ENCODE data around the gene CREB1. TPM values are rescaled to one million over a fixed set of nuclear protein-coding genes. Genes with fewer than 3 reads are reported as not detected.
"Not testable (repeated sequence)": the region's sequence is repeated elsewhere in the genome, so short reads cannot be mapped to it uniquely, and the experiment has no call there.

CREB1 gene
- polyA plus RNA-seq, 1 donor from 2014 or later = 84.5 TPM

DNA sequence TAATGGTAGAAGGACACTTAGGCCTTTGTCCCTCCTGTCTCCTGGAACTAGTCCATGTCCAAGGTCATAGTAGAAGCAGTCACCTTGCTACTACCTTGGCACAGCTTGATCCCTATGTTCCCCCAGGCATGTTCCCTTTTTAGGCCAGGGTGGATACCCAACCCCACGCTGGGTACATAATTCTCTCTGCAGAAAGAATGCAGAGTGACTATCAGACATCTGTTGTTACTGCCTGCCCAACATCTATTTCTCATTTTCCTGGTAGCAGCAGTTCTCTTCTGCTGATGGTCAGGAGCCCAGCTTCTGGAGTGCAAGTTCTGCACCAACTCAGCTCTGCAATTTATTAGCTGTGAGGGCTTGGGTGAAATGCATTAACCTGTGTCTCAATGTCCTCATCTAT, 99.8 kb downstream of the CREB1 start:
- Mint-ChIP-seq H3K4me1 (peaks cover 9 to 13% (median 10%) of the 10 kb centered on the region in 3 donors), H3K27ac (peak overlapping the region; percentile 16 to 83 (median 44)), H3K36me3 (no peaks in the 10 kb centered on the region), H3K9me3 (no peaks in the 10 kb centered on the region), H3K4me3 (peak overlapping the region in 1 of 4 donors; percentile 58), H3K27me3 (no peaks in the 10 kb centered on the region)

DNA sequence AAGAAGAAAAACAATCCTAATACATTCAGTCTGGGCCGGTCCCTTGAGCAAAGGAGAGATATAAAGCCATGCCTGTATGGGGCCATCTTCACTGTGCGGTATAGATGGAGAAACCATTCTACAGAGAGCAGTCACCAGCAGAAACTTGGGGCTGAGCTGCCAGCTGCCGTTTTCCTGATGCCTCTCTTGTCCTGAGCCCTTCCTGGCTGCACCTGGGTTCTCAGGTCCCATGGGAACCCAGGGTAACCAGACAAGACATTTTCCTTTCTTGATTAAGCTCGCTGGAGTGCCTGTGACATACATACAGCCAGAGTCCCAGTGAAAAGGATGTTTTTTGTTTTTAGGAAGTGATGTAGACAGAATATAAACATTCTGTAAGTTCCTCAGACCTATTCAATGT, 100.7 kb downstream of the CREB1 start:
- peak overlapping the region in 2 of 3 donors; percentile 46 for H3K27ac Mint-ChIP-seq
- no peaks in the 10 kb centered on the region for H3K27me3 Mint-ChIP-seq
- H3K4me3 Mint-ChIP-seq = no peak overlapping the region
- H3K36me3 Mint-ChIP-seq = no peaks in the 10 kb centered on the region
- H3K9me3 Mint-ChIP-seq = no peaks in the 10 kb centered on the region
- H3K4me1 Mint-ChIP-seq = peaks cover 7 to 13% (median 9%) of the 10 kb centered on the region in 3 donors

DNA sequence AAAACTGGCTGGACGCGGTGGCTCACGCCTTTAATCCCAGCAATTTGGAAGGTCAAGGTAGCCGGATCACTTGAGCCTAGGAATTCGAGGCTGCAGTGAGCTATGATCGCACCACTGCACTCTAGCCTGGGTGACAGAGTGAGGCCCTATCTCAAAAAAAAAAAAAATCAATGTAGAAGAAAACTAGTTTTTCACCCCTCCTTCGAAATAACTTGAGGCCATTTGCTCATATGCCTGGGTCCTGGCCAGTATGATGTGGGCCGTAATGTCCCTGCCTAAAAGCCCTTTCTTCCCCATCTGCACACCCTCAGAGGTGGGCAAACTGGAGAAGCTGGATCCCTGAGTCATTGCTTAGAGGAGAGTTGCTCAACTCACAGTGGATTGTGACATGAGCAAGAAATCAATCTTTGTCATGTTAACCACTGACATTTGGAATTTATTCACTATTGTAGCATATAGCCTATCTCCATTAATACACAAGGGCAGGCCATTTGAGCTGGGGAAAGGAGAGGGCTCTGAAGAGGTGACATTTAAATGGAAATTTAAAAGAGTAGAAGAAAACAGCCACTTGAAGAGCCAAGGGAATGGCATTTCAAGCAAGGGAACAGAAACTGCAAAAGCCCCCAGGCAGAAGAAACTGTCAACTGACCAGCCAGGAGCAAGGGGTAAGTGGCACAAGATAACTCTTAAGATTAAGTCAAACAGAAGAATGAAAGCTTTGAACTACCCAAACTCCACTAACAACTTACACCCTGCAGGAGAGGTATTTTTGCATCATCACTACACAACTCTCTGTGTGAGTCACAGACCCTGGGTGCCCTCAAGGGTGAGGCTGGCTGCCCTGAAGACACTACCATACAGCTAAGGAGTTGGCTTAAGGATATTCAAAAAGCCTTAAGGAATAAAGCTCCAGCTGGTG, 103.1 kb downstream of the CREB1 start:
- peaks cover 0 to 12% (median 5%) of the 10 kb centered on the region in 3 donors for H3K4me1 Mint-ChIP-seq
- H3K27me3 Mint-ChIP-seq = no peaks in the 10 kb centered on the region
- H3K4me3 Mint-ChIP-seq = no peak overlapping the region
- no peaks in the 10 kb centered on the region for H3K9me3 Mint-ChIP-seq
- H3K27ac Mint-ChIP-seq = peak overlapping the region in 2 of 3 donors; percentile 49 to 59
- no peaks in the 10 kb centered on the region for H3K36me3 Mint-ChIP-seq

DNA sequence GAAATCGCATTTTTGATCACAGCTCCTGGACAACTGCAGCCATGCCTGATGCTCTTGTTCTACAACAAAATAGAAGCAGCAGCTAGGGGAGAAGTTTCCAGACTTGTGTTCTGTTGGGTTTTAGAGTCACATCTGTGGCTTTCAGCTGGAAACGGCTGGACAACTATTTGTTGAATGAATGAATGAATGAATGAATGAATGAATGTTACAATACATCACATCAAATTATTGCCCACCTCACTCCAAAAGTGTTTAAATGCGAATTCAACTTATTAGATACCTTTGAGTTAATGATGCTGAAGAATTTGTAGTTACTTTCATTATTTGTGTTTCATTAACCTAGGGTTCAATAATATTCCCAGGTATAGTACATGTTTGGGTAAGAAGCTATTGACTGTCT, 103.9 kb downstream of the CREB1 start:
- no peaks in the 10 kb centered on the region for H3K9me3 Mint-ChIP-seq
- no peak overlapping the region for H3K27ac Mint-ChIP-seq
- H3K36me3 Mint-ChIP-seq = no peaks in the 10 kb centered on the region
- H3K4me1 Mint-ChIP-seq = peaks cover 0 to 12% (median 5%) of the 10 kb centered on the region in 3 donors
- H3K27me3 Mint-ChIP-seq = no peaks in the 10 kb centered on the region
- no peak overlapping the region for H3K4me3 Mint-ChIP-seq

DNA sequence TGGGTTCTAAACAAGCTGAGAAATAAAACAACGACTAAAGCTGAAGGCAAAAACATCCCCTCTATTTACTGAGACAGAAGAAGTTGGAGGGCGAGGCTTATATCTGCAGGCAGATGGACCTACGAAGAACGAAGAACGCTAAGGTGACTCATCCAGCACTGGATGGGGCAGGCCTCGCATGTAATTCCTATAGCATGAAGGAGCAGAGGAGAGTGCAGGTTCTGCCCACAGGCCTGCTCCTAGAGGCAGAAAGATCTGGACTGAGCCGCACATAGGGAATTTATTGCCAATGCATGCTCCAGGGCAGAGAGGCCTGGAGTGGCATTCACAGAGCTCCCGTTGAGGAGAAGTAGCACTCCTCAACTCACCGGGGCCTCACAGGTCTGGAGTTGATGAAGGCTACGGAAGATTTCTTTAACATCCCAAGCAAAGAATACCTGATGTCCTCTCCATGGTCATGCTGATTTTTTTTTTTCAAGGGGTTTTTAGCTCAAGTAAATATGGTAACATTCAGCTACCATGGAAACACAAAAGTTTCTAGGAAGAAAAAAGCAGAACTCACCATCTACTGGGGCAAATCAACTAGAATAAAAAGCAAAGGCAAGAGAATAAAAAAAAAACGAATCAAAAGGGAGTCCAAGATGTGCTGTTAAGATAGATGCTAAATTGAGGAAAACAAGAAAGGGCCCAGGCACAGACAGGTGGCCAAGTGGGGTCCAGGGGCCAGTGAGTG, 105.9 kb downstream of the CREB1 start:
- Mint-ChIP-seq H3K4me3 (no peak overlapping the region), H3K27me3 (peaks cover 1% of the 10 kb centered on the region), H3K9me3 (peaks cover 0 to 7% (median 1%) of the 10 kb centered on the region in 3 donors), H3K36me3 (no peaks in the 10 kb centered on the region), H3K4me1 (peaks cover 0 to 3% (median 0%) of the 10 kb centered on the region in 3 donors), H3K27ac (peak overlapping the region in 2 of 3 donors; percentile 1 to 92)

DNA sequence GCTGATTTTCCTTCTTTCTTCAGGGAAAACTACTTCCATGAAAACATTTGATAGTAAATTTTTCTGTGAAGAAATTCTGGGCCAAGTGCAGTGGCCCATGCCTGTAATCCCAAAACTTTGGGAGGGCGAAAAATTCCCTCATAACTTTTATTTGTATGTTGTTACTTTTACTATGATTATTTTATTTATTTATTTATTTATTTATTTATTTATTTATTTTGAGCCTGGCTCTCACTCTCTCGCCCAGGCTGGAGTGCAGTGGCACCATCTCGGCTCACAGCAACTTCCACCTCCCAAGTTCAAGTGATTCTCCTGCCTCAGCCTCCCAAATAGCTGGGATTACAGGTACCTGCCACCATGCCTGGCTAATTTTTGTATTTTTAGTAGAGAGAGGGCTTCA, 109.5 kb downstream of the CREB1 start:
- not testable (repeated sequence) for H3K27me3 Mint-ChIP-seq, H3K36me3 Mint-ChIP-seq, H3K9me3 Mint-ChIP-seq, H3K4me1 Mint-ChIP-seq, H3K4me3 Mint-ChIP-seq
- peak overlapping the region in 1 of 3 donors; percentile 5 for H3K27ac Mint-ChIP-seq

DNA sequence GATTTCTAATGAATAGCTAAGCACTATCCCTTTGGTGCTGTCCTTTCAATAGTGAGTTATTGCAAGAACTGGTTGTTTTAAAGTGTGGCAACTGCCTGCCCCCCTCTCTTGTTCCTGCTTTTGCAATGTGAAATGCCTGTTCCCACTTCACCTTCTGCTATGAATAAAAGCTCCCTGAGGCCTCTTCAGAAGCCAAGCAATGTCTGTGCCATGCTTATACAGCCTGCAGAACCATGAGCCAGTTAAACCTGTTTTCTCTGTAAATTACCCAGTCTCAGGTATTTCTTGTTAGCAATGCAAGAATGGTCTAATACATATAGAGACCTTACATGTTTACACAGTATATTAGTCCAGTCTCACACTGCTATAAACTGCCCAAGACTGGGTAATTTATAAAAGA, 110.4 kb downstream of the CREB1 start:
- Mint-ChIP-seq H3K27ac (no peak overlapping the region), H3K4me3 (no peak overlapping the region), H3K4me1 (peaks cover 0 to 3% (median 0%) of the 10 kb centered on the region in 3 donors), H3K9me3 (peaks cover 6 to 10% (median 9%) of the 10 kb centered on the region in 3 donors), H3K36me3 (no peaks in the 10 kb centered on the region), H3K27me3 (peaks cover 4% of the 10 kb centered on the region)

DNA sequence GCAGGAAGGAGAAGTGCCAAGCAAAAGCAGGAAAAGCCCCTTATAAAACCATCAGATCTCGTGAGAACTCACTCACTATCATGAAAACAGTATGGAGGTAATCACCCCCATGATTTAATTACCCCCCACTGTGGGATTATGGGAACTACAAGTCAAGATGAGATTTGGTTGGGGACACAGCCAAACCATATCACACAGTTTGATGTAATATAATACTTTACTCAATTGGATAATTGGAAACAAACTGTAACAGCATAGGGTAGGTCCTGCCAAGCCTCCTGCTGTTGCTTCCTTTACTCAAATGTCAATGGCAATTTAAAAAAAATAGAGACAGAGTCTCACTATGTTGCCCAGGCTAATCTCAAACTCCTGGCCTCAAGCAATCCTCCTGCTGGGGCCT, 110.9 kb downstream of the CREB1 start:
- H3K4me1 Mint-ChIP-seq = peaks cover 0 to 3% (median 0%) of the 10 kb centered on the region in 3 donors
- H3K4me3 Mint-ChIP-seq = no peak overlapping the region
- no peak overlapping the region for H3K27ac Mint-ChIP-seq
- H3K27me3 Mint-ChIP-seq = peaks cover 4% of the 10 kb centered on the region
- H3K36me3 Mint-ChIP-seq = no peaks in the 10 kb centered on the region
- H3K9me3 Mint-ChIP-seq = peaks cover 6 to 10% (median 9%) of the 10 kb centered on the region in 3 donors

DNA sequence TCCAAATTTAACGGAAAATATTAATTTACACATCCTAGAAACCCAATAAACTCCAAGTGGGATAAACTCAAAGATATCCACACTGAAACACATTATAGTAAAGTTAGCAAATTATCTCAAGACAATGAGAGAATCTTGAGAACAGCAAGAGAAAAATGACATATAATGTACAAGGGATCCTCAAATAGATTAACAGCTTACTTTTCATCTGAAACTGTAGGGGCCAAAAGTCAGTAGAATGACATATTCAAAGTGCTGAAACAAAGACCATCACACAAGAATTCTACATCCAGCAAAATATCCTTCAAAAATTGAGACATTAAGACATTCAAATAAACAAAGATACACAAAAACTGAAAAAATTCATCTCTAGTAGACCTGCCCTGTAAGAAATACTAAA, 114.1 kb downstream of the CREB1 start:
- Mint-ChIP-seq H3K4me3 (no peak overlapping the region), H3K27ac (no peak overlapping the region), H3K4me1 (no peaks in the 10 kb centered on the region), H3K9me3 (peaks cover 6 to 11% (median 10%) of the 10 kb centered on the region in 3 donors), H3K27me3 (peaks cover 4% of the 10 kb centered on the region), H3K36me3 (no peaks in the 10 kb centered on the region)

DNA sequence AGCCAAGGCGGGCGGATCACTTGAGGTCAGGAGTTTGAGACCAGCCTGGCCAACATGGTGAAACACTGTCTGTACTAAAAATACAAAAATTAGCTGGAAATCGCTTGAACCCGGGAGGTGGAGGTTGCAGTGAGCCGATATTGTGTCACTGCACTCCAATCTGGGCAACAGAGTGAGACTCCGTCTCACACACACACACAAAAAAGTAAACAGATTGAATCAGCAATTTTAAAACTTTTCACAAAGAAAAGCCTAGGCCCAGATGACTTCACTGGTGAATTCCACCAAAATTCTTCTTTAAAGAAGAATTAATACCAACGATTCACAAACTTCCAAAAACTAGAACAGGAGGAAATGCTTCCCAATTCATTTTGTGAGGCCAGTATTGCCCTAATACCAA, 116.8 kb downstream of the CREB1 start:
- not testable (repeated sequence) for H3K27ac Mint-ChIP-seq, H3K4me3 Mint-ChIP-seq, H3K27me3 Mint-ChIP-seq, H3K9me3 Mint-ChIP-seq, H3K4me1 Mint-ChIP-seq, H3K36me3 Mint-ChIP-seq

Other genes with a start within 250 kb of the CREB1 start
- gene METTL21A, start 95.4 kb downstream of the CREB1 start, polyA plus RNA-seq = 56.9 TPM
- 2.4 TPM for gene CCNYL1, start 181.7 kb downstream of the CREB1 start, polyA plus RNA-seq
- 0.08 TPM for gene FZD5, start 239.9 kb downstream of the CREB1 start, polyA plus RNA-seq